K562 (cell line): ENCODE measurements around the gene CYP11A1. TPM values are rescaled to one million over a fixed set of nuclear protein-coding genes. Genes with fewer than 3 reads are reported as not detected.

Experiments
- ASH1L ChIP-seq: fragments of 450-650 bp; IDR thresholded peaks from 2 replicates; pipeline ENCODE4 v1.6.1; 2018; ENCODE audit warnings: borderline replicate concordance, mild to moderate bottlenecking, low read depth; ENCODE audit not compliant: partially characterized antibody
- ATF2 ChIP-seq: sonication (generic); formaldehyde crosslinking; IDR thresholded peaks from 2 replicates; pipeline ENCODE4 v1.8.1; 2022; ENCODE audit warnings: missing genetic modification reagents
- BACH1 ChIP-seq: fragments of 200-800 bp; sonication (Bioruptor generic); IDR thresholded peaks from 2 replicates; pipeline ENCODE4 v1.6.1; 2016; ENCODE audit warnings: missing genetic modification characterization, missing compliant biosample characterization
- BCOR ChIP-seq: fragments of 450-650 bp; IDR thresholded peaks from 2 replicates; pipeline ENCODE4 v1.6.1; 2016
- BRF1 ChIP-seq: IDR thresholded peaks from 3 replicates; pipeline ENCODE4 v1.6.1; 2011; ENCODE audit warnings: borderline replicate concordance, mild to moderate bottlenecking; ENCODE audit not compliant: insufficient read length; ENCODE audit errors: extremely low read depth
- CBFA2T3 ChIP-seq: fragments of 450-650 bp; IDR thresholded peaks from 2 replicates; pipeline ENCODE4 v1.6.1; 2017
- CREBBP ChIP-seq: IDR thresholded peaks from one replicate; pipeline ENCODE4 v1.6.1; 2012; ENCODE audit warnings: low read depth, mild to moderate bottlenecking, control low read depth, inconsistent platforms, low read length
- ETV1 ChIP-seq: fragments of 450-650 bp; conservative IDR thresholded peaks from 2 replicates; pipeline ENCODE4 v1.6.1; 2016; ENCODE audit warnings: missing genetic modification characterization, control low read depth, low read depth, missing compliant biosample characterization
- FUS ChIP-seq: fragments of 200-400 bp; formaldehyde crosslinking; optimal IDR thresholded peaks from 2 replicates; pipeline ENCODE3; 2017; ENCODE audit warnings: low read depth, low read length
- HNRNPLL ChIP-seq: fragments of 200-400 bp; formaldehyde crosslinking; IDR thresholded peaks from 2 replicates; pipeline ENCODE4 v1.6.1; 2017; ENCODE audit warnings: low read length, low read depth, mild to moderate bottlenecking; ENCODE audit not compliant: poor library complexity, severe bottlenecking
- JUNB ChIP-seq: fragments of 450-650 bp; formaldehyde crosslinking; conservative IDR thresholded peaks from 2 replicates; pipeline ENCODE4 v1.4.0; 2020; ENCODE audit warnings: mild to moderate bottlenecking
- JUND ChIP-seq, 2 experiments: IDR thresholded peaks; 2 replicates in 1 of 2; 3 replicates in 1 of 2; pipeline ENCODE4 v1.6.1; 2011; ENCODE audit warnings: borderline replicate concordance in 2 of 2, low read depth in 2 of 2, low read length in 2 of 2, improper control_type of control experiment in 1 of 2, missing biosample characterization in 1 of 2, missing genetic modification characterization in 1 of 2, missing genetic modification reagents in 1 of 2
- MEF2A ChIP-seq: IDR thresholded peaks from 2 replicates; pipeline ENCODE4 v1.6.1; 2011; ENCODE audit warnings: low read depth, mild to moderate bottlenecking, low read length, moderate library complexity; ENCODE audit not compliant: control insufficient read depth
- MYNN ChIP-seq, 2 experiments: sonication (generic); formaldehyde crosslinking in 1 of 2; IDR thresholded peaks; 2 replicates each; pipeline versions ENCODE4 v1.5.0 to v1.6.1; 2016 to 2020; ENCODE audit warnings: antibody characterized with exemption in 1 of 2, missing genetic modification reagents in 1 of 2
- NFXL1 ChIP-seq: fragments of 450-650 bp; formaldehyde crosslinking; IDR thresholded peaks from 2 replicates; pipeline ENCODE4 v1.4.0; 2021; ENCODE audit warnings: mild to moderate bottlenecking
- PHF20 ChIP-seq: fragments of 450-650 bp; IDR thresholded peaks from 2 replicates; pipeline ENCODE4 v1.6.1; 2018; ENCODE audit not compliant: partially characterized antibody
- PTRF ChIP-seq: fragments of 450-650 bp; IDR thresholded peaks from 2 replicates; pipeline ENCODE4 v1.6.1; 2016; ENCODE audit warnings: mild to moderate bottlenecking, missing genetic modification characterization, missing compliant biosample characterization
- RFX5 ChIP-seq: IDR thresholded peaks from 2 replicates; pipeline ENCODE4 v1.6.1; 2011; ENCODE audit warnings: low read depth, mild to moderate bottlenecking, improper control_type of control experiment, low read length
- SNIP1 ChIP-seq: fragments of 450-650 bp; IDR thresholded peaks from 2 replicates; pipeline ENCODE4 v1.7.1; 2017; ENCODE audit warnings: low read depth, mild to moderate bottlenecking
- SUPT5H ChIP-seq: fragments of 450-650 bp; IDR thresholded peaks from 2 replicates; pipeline ENCODE4 v1.6.1; 2016
- TBP ChIP-seq: optimal IDR thresholded peaks from 2 replicates; pipeline ENCODE3; 2011; ENCODE audit warnings: low read depth, low read length, improper control_type of control experiment
- TEAD2 ChIP-seq: fragments of 450-650 bp; IDR thresholded peaks from 2 replicates; pipeline ENCODE4 v1.6.1; 2016; ENCODE audit warnings: missing genetic modification characterization, control low read depth, missing compliant biosample characterization
- ZC3H11A ChIP-seq: IDR thresholded peaks from 2 replicates; pipeline ENCODE4 v1.6.1; 2012; ENCODE audit warnings: low read depth, low read length, improper control_type of control experiment
- ZFPM2 ChIP-seq: fragments of 250-450 bp; sonication (Bioruptor Pico); IDR thresholded peaks from 2 replicates; pipeline ENCODE4 v1.5.1; 2022; ENCODE audit warnings: mild to moderate bottlenecking
- ZNF174 ChIP-seq: fragments of 250-450 bp; sonication (Bioruptor Pico); IDR thresholded peaks from 2 replicates; pipeline ENCODE4 v1.4.0; 2020; ENCODE audit warnings: mild to moderate bottlenecking
- ZNF232 ChIP-seq: sonication (generic); formaldehyde crosslinking; IDR thresholded peaks from 2 replicates; pipeline ENCODE4 v1.8.0; 2022; ENCODE audit warnings: mild to moderate bottlenecking, missing genetic modification reagents
- ZNF282 ChIP-seq: sonication (generic); formaldehyde crosslinking; IDR thresholded peaks from 2 replicates; pipeline ENCODE4 v1.8.1; 2023; ENCODE audit warnings: missing genetic modification reagents
- ZNF79 ChIP-seq: fragments of 250-450 bp; sonication (Bioruptor Pico); IDR thresholded peaks from 2 replicates; pipeline ENCODE4 v1.4.0; 2020; ENCODE audit warnings: low read depth, mild to moderate bottlenecking, moderate library complexity
- polyA plus RNA-seq, 8 experiments: library from polyadenylated mRNA; depleted of rRNA in 4 of 8; stranded (reverse) in 5 of 8; unstranded in 3 of 8; fragments of >200 nt; fragmentation: Nextera tagmentation in 2 of 8; fragmentation: Illumina TruSeq in 1 of 8; extraction: Ambion mirVana in 2 of 8; extraction: Trizol in 1 of 8; gene quantifications; 2 replicates each; pipeline versions ENCODE4 v1.2.1 to v1.2.3, GENCODE V29; 2011 to 2014; ENCODE audit warnings: inconsistent platforms in 1 of 8, missing spikeins in 1 of 8
- total RNA-seq, 7 experiments: library from RNA; depleted of rRNA in 6 of 7; stranded (reverse); fragments of >200 nt in 6 of 7; fragmentation: Illumina TruSeq in 2 of 7; extraction: Trizol in 2 of 7; gene quantifications; 2 replicates each; pipeline versions ENCODE4 v1.2.1 to v1.2.3, GENCODE V29; 2011 to 2021; ENCODE audit warnings: low replicate concordance in 1 of 7
- TF ChIP-seq, protein P1 (sequence below): sonication (generic); formaldehyde crosslinking; IDR thresholded peaks from 2 replicates; pipeline ENCODE4 v1.8.0; 2022; ENCODE audit warnings: mild to moderate bottlenecking, missing genetic modification reagents

The CYP11A1 gene
- total and polyA plus RNA-seq, 9 of the 15 experiments (the other 6 are each of a cell fraction or from before 2014, with no cell fraction given) = 0.06 to 0.24 (median 0.10) TPM; not detected in 4

DNA sequence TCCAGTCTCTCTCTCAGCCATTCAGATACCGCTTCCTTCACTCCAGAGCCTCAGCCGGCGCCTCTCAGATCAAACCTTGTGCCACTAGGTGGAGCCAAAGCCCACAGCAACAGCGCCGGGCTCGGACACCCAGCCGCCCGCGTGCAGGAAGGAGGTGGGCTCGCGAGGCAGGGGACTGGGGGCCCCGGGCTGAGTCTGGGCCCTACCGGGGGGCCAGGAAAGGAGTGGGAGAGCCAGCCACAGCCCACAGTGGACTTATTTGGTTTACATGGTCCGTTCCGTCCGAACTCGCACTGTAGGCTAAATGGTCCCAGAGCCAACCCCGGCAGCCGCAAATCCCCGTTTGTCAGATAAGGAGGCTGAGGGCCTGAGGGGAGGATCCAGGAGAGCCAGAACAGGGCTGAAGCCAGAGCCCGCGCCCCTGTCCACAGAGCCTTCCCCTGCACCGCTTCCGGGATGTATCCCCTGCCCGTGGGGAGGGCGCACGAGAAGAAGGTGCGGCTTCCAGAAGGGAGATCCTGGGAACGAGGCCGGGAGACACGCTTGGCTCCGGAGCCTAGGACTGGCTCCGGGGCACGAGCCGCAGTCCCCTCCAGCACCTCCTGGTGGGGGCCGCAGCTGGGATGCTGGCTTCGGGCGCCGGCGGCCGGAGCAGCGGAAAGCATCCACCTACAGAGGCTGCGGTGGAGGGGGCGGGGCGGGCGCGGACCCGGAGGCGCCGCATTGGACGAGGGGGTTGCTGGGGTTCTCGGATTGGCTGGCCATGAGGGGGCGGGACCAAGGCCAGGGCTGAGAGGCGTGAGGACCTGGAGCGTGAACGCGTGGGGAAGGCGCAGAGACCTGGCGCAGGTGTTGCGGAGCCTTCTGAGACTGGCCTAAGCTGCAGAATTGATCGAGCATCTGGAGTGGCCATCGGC lies 6.5 kb upstream of the CYP11A1 start (continued):
- no peak for TF ChIP-seq TEAD2 (tag)
- no peak for TF ChIP-seq ATF2 (CRISPR knock-in tag)
- 0 out of 2 replicates have a peak, but pooled peaks have one; percentile 22 for TF ChIP-seq ETV1 (tag)
- TF ChIP-seq, protein P1, sequence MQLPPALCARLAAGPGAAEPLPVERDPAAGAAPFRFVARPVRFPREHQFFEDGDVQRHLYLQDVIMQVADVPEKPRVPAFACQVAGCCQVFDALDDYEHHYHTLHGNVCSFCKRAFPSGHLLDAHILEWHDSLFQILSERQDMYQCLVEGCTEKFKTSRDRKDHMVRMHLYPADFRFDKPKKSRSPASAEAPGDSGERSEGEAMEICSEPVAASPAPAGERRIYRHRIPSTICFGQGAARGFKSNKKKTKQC (CRISPR knock-in tag) = no peak
- no peak for TF ChIP-seq CREBBP
- TF ChIP-seq SNIP1 = no peak
- no peak for TF ChIP-seq BRF1
- no peak for TF ChIP-seq ZNF232 (CRISPR knock-in tag)
- TF ChIP-seq BCOR = peak; percentile 7; the same call in 1 of the 2 replicates
- TF ChIP-seq NFXL1 (CRISPR knock-in tag) = no peak
- no peak for TF ChIP-seq MEF2A
- TF ChIP-seq JUNB (CRISPR knock-in tag) = no peak
- no peak for TF ChIP-seq TBP
- no peak for TF ChIP-seq CBFA2T3
- peak; percentile 68 for TF ChIP-seq ASH1L
- no peak for TF ChIP-seq ZNF79
- 0 out of 2 replicates have a peak, but pooled peaks have one; percentile 41 for TF ChIP-seq RFX5
- peak; percentile 6 for TF ChIP-seq PHF20
- no peak for TF ChIP-seq FUS
- TF ChIP-seq HNRNPLL = no peak
- TF ChIP-seq ZC3H11A = no peak
- TF ChIP-seq ZFPM2 (CRISPR knock-in tag) = no peak
- TF ChIP-seq SUPT5H = no peak
- no peak for TF ChIP-seq JUND (IDR thresholded peaks at IDR 0.05; ENCODE audit: borderline replicate concordance, low read depth, low read length)
- no peak for TF ChIP-seq JUND (tag; IDR thresholded peaks at IDR 0.05; ENCODE audit: borderline replicate concordance, low read depth, low read length)
- TF ChIP-seq BACH1 (tag) = no peak
- no peak for TF ChIP-seq MYNN (IDR thresholded peaks at IDR 0.05)
- no peak for TF ChIP-seq MYNN (CRISPR knock-in tag; IDR thresholded peaks at IDR 0.05)
- TF ChIP-seq ZNF282 (CRISPR knock-in tag) = no peak
- TF ChIP-seq PTRF (tag) = no peak
- TF ChIP-seq ZNF174 = no peak
